ENCODE results near the gene NGB. TPM values are rescaled to one million over a fixed set of nuclear protein-coding genes. Genes with fewer than 3 reads are reported as not detected.

The NGB gene
- total and polyA plus RNA-seq, 2 of the 8 experiments (the other 6 are each of a cell fraction or from before 2014, with no cell fraction given) = 0.30 to 0.60 TPM

DNA sequence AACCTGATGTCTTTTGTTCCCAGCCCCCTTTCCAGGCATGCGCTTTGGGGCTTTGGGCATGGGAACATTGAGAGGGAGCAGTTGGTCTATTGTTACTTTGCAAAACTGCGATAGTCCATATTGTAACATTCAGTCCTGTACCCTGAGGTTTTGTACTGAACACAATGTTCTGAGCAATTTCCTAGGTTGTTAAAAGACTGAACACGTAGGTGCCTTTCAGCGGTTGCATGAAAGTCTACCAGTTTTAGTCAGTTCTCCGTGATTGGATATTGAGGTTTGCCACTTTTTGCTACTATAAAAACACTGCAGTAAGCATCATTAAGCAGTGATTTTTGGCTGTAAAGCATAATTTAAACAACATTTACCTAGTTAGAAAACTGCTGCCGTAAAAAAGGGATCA, 20.1 kb downstream of the NGB start:
- FAIRE-seq (no peak), DNase-seq (ENCODE audit: low read depth in 1 of 2, low spot score in 2 of 2) (no peak)
- 84% methylated on average over 6 of the region's 6 CpGs; no CpG with 5 or more reads in 1 of the 2 experiments for WGBS, 2 experiments (ENCODE audit: extremely low coverage in 1 of 2, insufficient coverage in 1 of 2, insufficient read length in 1 of 2, insufficient replicate concordance in 2 of 2, low coverage in 1 of 2, low lambda C conversion rate in 2 of 2, missing lambda C conversion rate in 1 of 2)
- TF ChIP-seq SIX5 (IDR thresholded peaks at IDR 0.05; ENCODE audit: low read depth, low read length) (no peak), GABPA (IDR thresholded peaks at IDR 0.05; ENCODE audit: borderline replicate concordance, insufficient read depth, low read length) (no peak), SP1 (IDR thresholded peaks at IDR 0.05; ENCODE audit: low read depth, low read length) (no peak), RNF2 (IDR thresholded peaks at IDR 0.05; ENCODE audit: borderline replicate concordance, low read depth, low read length, missing control alignments, poor library complexity, severe bottlenecking) (no peak), SP2 (IDR thresholded peaks at IDR 0.05; ENCODE audit: low read length) (no peak), TEAD4 (IDR thresholded peaks at IDR 0.05; ENCODE audit: low read depth, low read length) (no peak), JUND (IDR thresholded peaks at IDR 0.05; ENCODE audit: low read length) (no peak), NANOG (IDR thresholded peaks at IDR 0.05; ENCODE audit: insufficient read depth, low read depth, low read length, poor library complexity, severe bottlenecking) (no peak), POLR2AphosphoS5 (IDR thresholded peaks at IDR 0.05; ENCODE audit: low read depth, low read length) (no peak), ZNF274 (IDR thresholded peaks at IDR 0.05; ENCODE audit: borderline replicate concordance, extremely low read depth, low read length) (no peak), MAFK (IDR thresholded peaks at IDR 0.05; ENCODE audit: low read depth, low read length) (no peak), KDM1A (IDR thresholded peaks at IDR 0.05; ENCODE audit: borderline replicate concordance, low read length) (no peak)
- TF ChIP-seq, protein P1, sequence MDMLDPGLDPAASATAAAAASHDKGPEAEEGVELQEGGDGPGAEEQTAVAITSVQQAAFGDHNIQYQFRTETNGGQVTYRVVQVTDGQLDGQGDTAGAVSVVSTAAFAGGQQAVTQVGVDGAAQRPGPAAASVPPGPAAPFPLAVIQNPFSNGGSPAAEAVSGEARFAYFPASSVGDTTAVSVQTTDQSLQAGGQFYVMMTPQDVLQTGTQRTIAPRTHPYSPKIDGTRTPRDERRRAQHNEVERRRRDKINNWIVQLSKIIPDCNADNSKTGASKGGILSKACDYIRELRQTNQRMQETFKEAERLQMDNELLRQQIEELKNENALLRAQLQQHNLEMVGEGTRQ (IDR thresholded peaks at IDR 0.05; ENCODE audit: low read length) = no peak

More for the DNA sequence above, 20.1 kb downstream of the NGB start:
- no peak overlapping the region for H3K27ac ChIP-seq (ENCODE audit: low read depth, low read length)
- H3K27me3 ChIP-seq (replicated peaks in 1 of 4; ENCODE audit: control insufficient read depth in 3 of 4, extremely low read depth in 1 of 4, insufficient read depth in 3 of 4, low read length in 3 of 4) = no peaks in the 10 kb centered on the region
- no peak overlapping the region for H3K56ac ChIP-seq (replicated peaks; ENCODE audit: insufficient read length, low read depth, low read length)
- H2BK120ac ChIP-seq (replicated peaks; ENCODE audit: low read depth, low read length) = no peak overlapping the region
- no peaks in the 10 kb centered on the region for H3K79me2 ChIP-seq (ENCODE audit: control insufficient read depth in 1 of 2, insufficient read depth in 2 of 2, low read length in 2 of 2)
- no peak overlapping the region for H3K14ac ChIP-seq (ENCODE audit: insufficient read length)
- H3K4me2 ChIP-seq (ENCODE audit: insufficient read depth in 1 of 2, low read depth in 2 of 2, low read length in 2 of 2) = no peak overlapping the region
- no peak overlapping the region for H3K4me3 ChIP-seq (ENCODE audit: extremely low read depth in 1 of 4, insufficient read depth in 2 of 4, low read depth in 3 of 4, low read length in 4 of 4)
- no peaks in the 10 kb centered on the region for H4K20me1 ChIP-seq (replicated peaks in 1 of 2; ENCODE audit: control insufficient read depth in 1 of 2, insufficient read depth in 2 of 2, low read length in 2 of 2)
- H3K36me3 ChIP-seq (ENCODE audit: control insufficient read depth in 2 of 4, insufficient read depth in 4 of 4, low read length in 3 of 4) = no peaks in the 10 kb centered on the region; a peak in 1 of 8 replicates
- CTCF ChIA-PET (ENCODE audit: partially characterized antibody) = interaction anchor here (1.3 to 1.7 kb wide), 2 partner anchors 22 to 26 kb away, joined by 4 to 7 read pairs; no protein-coding TSS in a partner anchor
- H3K23ac ChIP-seq (ENCODE audit: insufficient read length) = no peak overlapping the region
- H3K9ac ChIP-seq (replicated peaks in 1 of 4; ENCODE audit: extremely low read depth in 1 of 4, low read depth in 3 of 4, low read length in 3 of 4) = no peak overlapping the region
- H4K5ac ChIP-seq (ENCODE audit: insufficient read length, low read depth, low read length) = no peak overlapping the region
- POLR2A ChIA-PET (ENCODE audit: partially characterized antibody) = no interaction called here
- no peak overlapping the region for H3K18ac ChIP-seq (ENCODE audit: extremely low read depth, low read length)
- H3K4ac ChIP-seq (replicated peaks; ENCODE audit: insufficient read length, low read depth, low read length) = no peak overlapping the region
- H2BK20ac ChIP-seq (ENCODE audit: low read length) = no peak overlapping the region
- H4K91ac ChIP-seq (replicated peaks; ENCODE audit: insufficient read length, low read length) = no peak overlapping the region
- H4K8ac ChIP-seq (ENCODE audit: extremely low read depth, insufficient read depth, low read length) = no peak overlapping the region
- no peak overlapping the region for H2BK5ac ChIP-seq (ENCODE audit: low read depth, low read length)
- no peak overlapping the region for H2AFZ ChIP-seq (ENCODE audit: low read length)
- no peaks in the 10 kb centered on the region for H3K9me3 ChIP-seq (ENCODE audit: insufficient read depth in 2 of 2, low read depth in 1 of 2, low read length in 1 of 2)
- H3K23me2 ChIP-seq (ENCODE audit: low read depth, low read length) = no peaks in the 10 kb centered on the region
- H3K79me1 ChIP-seq (ENCODE audit: low read depth, low read length) = no peaks in the 10 kb centered on the region
- H2BK12ac ChIP-seq (ENCODE audit: low read depth, low read length) = no peak overlapping the region
- no peak overlapping the region for H2AK5ac ChIP-seq (ENCODE audit: low read depth, low read length)
- H2BK15ac ChIP-seq (ENCODE audit: low read length) = no peak overlapping the region
- H3K4me1 ChIP-seq (replicated peaks in 1 of 4; ENCODE audit: control insufficient read depth in 3 of 4, insufficient read depth in 4 of 4, low read length in 3 of 4) = no peaks in the 10 kb centered on the region

Measured in H1 (cell line).